GM12892 (cell line): Measurements from ENCODE around the gene CCR7.

Experiments
- POLR2A ChIP-seq: IDR thresholded peaks from 2 replicates; pipeline ENCODE4 v1.6.1; 2011; ENCODE audit warnings: low read depth, low read length, control low read depth
- POLR2AphosphoS5 ChIP-seq: IDR thresholded peaks from 2 replicates; pipeline ENCODE4 v1.6.1; 2011; ENCODE audit warnings: low read depth, low read length, control low read depth
- TAF1 ChIP-seq: IDR thresholded peaks from 2 replicates; pipeline ENCODE4 v1.6.1; 2011; ENCODE audit warnings: low read depth, mild to moderate bottlenecking, control low read depth, low read length, borderline replicate concordance

- TF ChIP-seq POLR2AphosphoS5 (no peak), POLR2A (no peak), TAF1 (no peak)
Observed at GRCh38 chr17:40526668-40527067, 38.6 kb downstream of the CCR7 start.
